Stimulated activated naive CD8-positive, alpha-beta T cell treated with anti-CD3 and anti-CD28 coated beads, Interleukin-15, Interleukin-2, amounts not matched to agents 100 U/mL and 50 U/mL, for 24 hours (primary cell): Measurements from ENCODE around the gene RAB21.

Source experiments
- ATAC-seq: fragments of 150-1000 bp; cut with Tn5 transposase; one replicate; pipeline ENCODE4 v1.10.0; 2021
- DNase-seq: peaks from one replicate; pipeline ENCODE4 v3.0.0; 2021

Gene RAB21

GRCh38 chr12:71754461-71755145, at the start of gene RAB21:
RAB21 (plus strand) TSS chr12:71754863; CDS start chr12:71755130, 267 bp downstream.
- DNase-seq (peak; percentile 99), ATAC-seq (peak; percentile 94)

GRCh38 chr12:71704920-71705319, 49.7 kb upstream of the RAB21 start:
- ATAC-seq = no peak
- DNase-seq = no peak

- no peak for DNase-seq
- no peak for ATAC-seq
These were observed 46.0 kb upstream of the RAB21 start for GRCh38 chr12:71708658-71709057.

DNA sequence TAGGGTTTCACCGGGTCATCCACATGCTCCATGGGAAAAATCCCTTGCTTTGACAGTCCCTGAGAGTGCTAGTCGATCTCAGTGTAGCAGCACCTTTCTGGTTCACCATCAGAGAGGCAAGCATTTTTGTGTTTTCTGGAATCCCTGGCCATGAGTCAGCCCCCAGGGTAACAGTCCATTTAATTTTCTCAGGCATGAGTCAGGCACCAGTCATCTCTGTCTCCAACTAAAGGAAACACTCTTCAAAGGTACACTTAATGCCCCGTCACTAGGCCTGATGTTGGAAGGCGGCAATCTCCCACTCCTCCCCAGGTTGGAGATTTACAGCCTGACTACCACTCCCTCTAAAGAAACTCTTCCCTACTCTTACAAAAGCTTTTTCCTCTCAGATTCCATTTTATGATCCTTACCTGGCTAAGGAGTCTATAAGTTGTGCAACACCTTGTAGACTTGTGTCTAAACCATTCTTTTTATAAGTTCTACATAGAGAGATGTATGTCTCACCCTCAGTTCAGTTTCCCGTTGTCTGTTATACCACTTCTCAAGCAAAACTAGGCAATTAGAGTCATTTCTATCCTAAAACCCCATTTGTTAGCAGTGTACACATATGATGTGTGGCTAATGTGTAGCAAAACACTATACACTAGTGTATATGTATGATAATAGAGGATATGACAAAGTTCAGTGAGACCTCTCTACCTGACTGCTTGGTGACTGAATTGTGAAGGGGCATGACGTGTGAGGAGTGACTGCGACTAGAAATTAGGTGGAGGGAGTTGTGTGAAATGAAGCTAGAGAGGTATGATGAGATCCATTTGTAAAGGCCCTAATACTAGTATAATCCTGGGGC, 44.2 kb upstream of the RAB21 start:
- peak; percentile 55 for ATAC-seq
- DNase-seq = no peak

GRCh38 chr12:71718611-71719010, 36.1 kb upstream of the RAB21 start:
- no peak for ATAC-seq
- DNase-seq = no peak

DNA sequence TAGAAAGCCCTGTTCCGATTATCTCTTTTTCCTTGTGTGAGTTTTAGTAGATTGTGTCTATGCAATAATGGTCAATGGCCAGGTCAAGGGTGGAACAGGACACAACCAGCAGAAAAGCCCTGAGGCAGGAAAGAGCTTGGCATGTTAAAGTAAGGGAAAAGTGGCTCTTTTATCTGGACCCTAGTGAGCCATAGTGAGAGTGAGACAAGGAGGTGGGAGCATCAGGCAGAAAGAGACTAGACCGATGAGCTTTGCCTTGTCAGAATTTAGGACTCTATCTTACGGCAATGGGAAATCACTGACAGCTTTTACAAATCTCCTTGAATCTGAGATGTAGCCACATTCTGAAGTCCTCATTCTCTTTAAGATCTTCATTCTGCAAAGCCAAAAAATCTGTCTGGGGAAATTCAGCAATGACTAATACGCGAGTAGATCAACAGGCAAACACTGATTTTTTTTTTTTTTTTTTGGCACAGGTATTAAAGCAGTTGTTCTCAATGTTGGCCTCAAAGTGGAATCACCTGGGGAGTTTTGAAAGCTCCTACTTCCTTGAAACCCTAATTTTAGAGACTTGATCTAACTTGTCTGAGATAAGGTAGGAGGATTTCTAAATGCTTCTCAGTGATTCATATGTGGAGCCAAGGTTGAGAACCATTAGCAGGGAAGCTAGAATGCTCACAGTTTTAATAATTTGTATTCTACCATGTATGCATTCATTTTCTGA, 34.9 kb upstream of the RAB21 start:
- DNase-seq = no peak
- no peak for ATAC-seq

DNA sequence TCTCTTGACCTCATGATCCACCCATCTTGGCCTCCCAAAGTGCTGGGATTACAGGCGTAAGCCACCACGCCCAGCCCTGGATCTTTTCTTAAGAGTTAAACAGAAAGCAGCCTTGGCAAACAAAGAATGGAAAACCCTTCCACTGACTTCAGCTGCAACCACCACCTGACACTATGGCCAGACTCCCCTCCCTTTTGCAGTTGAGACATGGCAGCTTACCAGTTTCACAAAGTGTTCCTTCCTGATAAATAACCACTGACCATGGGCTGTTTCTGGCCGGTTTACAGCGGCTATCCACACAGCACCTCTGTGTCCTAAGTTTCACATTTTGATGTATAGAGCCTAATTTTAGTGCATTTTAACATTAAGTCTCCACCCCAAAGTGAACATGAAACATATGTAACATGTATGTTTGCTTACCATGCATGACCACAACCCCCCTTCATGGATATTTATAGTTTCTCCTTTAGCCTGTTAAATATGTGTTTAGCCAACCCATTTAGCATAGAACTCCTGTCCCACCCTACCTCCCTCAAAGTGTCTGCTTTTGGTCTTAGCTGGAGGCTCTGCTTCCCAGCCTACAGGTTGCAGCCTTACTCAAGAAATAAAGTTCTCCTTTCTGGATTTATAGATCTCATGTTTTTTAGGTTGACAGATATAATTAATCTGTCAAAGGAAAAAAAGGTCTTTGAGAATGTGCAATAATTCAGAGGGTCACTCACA, 32.7 kb upstream of the RAB21 start:
- ATAC-seq (no peak), DNase-seq (no peak)

DNA sequence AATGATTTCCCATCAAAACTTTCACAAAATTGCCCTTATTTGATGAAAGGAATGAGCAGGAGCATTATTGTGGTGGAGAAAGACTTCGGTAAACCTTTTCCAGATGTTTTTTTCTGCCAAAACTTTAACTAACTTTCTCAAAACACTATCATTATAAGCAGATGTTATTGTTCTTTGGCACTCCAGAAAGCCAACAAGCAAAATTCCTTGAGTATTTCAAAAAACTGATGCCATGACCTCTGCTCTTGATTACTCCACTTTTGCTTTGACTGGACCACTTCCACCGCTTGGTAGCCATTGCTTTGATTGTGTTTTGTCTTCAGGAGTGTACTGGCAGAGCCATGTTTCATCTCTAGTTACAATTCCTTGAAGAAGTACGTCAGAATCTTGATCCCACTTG, 29.7 kb upstream of the RAB21 start:
- ATAC-seq (no peak), DNase-seq (no peak)

DNA sequence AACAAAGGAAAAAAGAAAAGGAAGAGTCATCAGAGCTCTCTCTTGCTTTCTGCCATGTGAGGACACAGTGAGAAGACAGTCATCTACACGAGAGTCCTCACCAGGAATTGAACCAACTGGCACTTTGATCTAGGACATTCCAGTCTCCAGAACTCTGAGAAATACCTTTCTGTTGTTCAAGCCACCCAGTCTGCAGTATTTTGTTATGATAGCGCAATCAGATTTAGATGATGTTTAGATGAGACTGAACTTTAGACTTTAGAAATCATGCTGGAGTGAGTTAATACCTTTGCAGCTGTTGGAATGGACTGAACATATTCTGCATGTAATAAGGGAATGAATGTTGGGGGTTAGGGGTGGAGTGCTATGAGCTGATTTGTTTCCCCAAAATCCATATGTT, 28.1 kb upstream of the RAB21 start:
- DNase-seq = no peak
- no peak for ATAC-seq

- ATAC-seq = peak; percentile 65
- no peak for DNase-seq
These were observed 26.7 kb upstream of the RAB21 start for GRCh38 chr12:71727958-71728357.

GRCh38 chr12:71730936-71731335, 23.7 kb upstream of the RAB21 start:
- DNase-seq = no peak
- no peak for ATAC-seq

DNA sequence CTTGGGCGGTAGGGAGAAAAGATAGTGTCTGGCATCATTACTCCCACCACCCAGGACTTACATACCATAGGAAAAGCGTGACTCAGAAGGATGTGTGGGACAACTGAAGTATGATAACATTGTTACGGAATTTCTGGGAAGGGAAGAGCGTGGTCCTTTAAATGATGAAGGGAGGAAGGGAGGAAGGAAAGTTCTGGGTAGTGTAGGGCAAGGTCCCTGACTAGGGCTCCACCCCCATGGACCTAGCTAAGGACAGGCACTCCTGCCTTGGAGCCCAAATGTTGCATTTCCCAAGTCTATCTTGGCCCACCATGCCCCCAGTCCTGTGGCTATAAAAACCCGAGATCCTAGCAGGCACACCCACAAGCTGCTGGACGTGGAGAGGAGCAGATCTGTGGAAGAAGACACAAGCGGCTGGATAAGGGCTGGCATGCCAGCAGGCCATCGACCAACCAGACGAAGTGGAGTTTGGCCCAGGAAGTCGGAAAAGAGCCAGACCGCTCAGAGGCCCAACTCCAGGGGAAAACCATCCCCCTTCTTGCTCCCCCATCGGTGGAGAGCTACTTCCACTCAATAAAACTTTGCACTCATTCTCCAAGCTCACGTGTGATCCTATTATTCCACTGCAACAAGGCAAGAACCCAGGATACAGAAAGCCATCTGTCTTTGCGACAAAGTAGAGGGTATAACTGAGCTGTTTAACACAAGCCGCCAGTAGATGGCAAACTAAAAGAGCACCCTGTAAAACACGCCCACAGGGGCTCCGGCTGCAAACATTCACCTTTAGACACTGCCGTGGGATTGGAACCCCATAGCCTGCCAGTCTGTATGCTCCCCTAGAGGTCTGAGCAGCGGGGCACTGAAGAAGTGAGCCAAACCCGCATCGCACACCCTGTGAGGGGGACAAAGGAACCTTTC, 23.0 kb upstream of the RAB21 start:
- ATAC-seq (no peak), DNase-seq (no peak)

GRCh38 chr12:71732357-71732712, 22.3 kb upstream of the RAB21 start:
- DNase-seq = no peak
- no peak for ATAC-seq

- no peak for DNase-seq
- ATAC-seq = no peak
These were observed 17.5 kb upstream of the RAB21 start for GRCh38 chr12:71737197-71737596.

DNA sequence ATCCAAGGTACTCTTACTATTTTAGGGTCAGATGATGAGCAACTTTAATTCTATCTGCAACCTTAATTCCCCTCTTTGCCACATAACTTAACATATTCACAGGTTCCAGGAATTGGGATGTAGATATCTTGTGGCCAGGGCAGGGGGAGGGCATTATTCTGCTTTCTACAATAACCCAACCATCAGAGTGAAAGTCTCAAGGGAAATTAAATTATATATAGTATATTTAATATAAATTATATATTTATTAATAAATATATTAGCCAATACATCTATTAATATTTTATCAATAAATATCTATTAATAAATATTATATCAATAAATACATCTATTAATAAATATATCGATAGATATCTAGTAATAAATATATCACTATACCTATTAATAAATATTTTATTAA, 11.7 kb upstream of the RAB21 start:
- no peak for DNase-seq
- ATAC-seq = no peak

GRCh38 chr12:71744522-71745300, 10.0 kb upstream of the RAB21 start:
- DNase-seq (no peak), ATAC-seq (no peak)

GRCh38 chr12:71746974-71747611, 7.6 kb upstream of the RAB21 start:
- ATAC-seq = peak; percentile 75
- peak; percentile 35 for DNase-seq

DNA sequence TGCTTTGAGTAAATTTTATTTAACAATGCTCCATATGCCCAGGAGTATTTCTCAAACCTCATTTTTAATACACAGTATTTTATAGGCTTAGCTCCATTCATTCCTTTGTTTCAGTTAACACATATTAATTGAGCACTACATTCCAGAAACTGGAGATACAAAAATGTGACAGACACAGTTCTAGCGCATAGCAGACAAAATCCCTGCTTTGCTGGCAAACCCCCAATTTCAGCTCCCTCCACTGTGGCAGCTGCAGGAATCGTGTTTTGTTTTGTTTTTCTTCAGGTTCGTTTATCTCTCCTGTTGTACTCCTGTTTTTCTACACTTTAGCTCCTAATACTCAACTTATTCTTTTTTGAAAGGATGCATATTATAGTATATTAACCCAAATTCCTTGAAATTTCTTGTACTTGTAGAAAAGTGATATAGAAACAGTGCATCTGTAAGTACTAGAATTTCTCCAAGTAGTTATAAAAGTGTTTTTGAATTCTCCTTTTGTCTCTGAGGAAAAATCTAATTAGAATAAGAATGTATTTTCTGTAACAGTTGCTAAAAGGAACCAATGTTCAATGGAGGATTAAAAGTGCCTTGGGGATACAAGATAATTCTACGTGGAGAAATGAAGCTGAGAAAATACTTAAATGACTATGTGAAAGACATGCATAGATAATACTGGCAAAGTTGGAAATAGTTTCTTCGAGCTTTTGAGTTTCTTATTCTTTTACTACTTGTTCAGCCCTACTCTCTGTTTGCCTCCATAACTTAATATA, 6.4 kb upstream of the RAB21 start:
- DNase-seq (no peak), ATAC-seq (no peak)

GRCh38 chr12:71749666-71750065, 5.0 kb upstream of the RAB21 start:
- DNase-seq (no peak), ATAC-seq (no peak)
